Erythroblast (primary cell): ENCODE measurements around the gene CLDN14.

Source experiments
- GATA1 ChIP-seq: IDR thresholded peaks from 2 replicates; pipeline ENCODE4 v1.6.1; 2011; ENCODE audit warnings: low read depth, mild to moderate bottlenecking, control low read depth, low read length, moderate library complexity
- POLR2A ChIP-seq: IDR thresholded peaks from 2 replicates; pipeline ENCODE4 v1.6.1; 2011; ENCODE audit warnings: mild to moderate bottlenecking, low read length

GRCh38 chr21:36526104-36526503 lies 46.2 kb upstream of the CLDN14 start:
- TF ChIP-seq POLR2A (no peak), GATA1 (no peak)
